Stromal cell of bone marrow (primary cell): Measurements from ENCODE around the gene KIF7.

ENCODE experiments used
- DNase-seq: peaks from one replicate; pipeline ENCODE4 v3.0.0-alpha.2; 2012; ENCODE audit warnings: low read depth

The KIF7 gene

GRCh38 chr15:89669309-89669865, 14.1 kb upstream of the KIF7 start:
- no peak for DNase-seq

DNA sequence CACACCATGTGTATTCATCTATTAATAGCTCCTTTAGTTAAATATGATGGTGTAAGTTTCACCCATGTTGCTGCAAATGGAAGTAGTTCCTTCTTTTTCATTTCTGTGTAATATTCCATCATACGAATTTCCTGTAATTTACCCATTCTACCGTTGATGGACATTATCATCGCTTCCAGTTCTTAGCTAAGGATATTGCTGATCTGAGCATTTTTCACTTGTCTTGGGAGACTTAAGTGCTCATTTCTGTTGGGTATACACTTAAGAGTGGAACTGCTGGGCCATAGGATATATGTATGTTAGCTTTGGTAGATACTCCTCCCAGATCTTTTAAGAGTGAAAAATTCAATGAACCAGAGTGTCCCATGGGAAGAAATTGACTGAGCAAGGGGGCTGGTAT, 12.9 kb upstream of the KIF7 start:
- DNase-seq, result no peak

DNA sequence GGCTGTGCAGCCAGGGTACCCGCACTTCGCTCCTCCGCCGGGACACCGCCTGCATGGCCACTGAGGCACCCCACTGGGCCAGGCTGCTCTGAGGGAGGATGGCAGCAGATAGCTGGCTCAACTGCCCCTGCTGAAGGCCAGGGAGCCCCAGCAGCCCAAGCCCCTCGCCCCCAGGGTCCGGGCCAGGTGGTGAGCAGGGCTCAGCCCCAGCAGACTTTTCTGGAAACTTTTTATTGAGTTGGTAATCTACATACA, 12.4 kb upstream of the KIF7 start:
- DNase-seq, result no peak

- DNase-seq, result no peak
Observed at GRCh38 chr15:89666858-89667705, 11.8 kb upstream of the KIF7 start.

DNA sequence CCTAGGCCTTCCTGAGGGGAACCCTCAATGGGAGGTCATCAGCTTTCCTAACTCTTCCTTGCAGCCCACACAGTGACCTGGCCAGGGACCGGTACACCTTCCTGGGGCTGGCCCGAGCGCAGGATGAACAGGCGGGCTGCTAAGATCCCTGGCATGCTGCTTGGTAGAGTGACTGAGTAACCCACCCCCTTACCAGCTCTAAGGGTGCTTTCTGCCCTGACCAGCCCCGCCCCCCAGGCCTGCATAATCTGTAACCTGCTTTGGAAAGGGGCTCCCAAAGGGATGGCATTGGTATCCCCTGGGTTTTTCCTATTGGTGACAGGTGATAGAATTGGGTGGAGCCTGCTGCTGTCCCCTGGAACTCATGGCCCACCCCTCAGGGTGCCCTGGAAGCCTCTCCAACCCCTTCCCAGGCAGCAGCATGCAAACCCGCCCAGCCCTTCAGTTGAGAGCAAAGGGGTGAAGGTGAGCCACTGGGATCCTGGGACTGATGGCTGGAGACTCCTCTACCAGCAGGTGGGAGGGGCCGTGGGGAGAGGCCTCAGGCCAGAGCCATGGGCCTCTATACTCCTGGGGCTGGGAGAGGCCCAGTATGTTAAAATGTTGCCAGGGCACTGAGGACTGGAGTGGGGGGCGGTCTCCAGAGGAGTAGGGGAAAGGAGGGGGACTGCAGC, 11.1 kb upstream of the KIF7 start:
- DNase-seq, result no peak

DNA sequence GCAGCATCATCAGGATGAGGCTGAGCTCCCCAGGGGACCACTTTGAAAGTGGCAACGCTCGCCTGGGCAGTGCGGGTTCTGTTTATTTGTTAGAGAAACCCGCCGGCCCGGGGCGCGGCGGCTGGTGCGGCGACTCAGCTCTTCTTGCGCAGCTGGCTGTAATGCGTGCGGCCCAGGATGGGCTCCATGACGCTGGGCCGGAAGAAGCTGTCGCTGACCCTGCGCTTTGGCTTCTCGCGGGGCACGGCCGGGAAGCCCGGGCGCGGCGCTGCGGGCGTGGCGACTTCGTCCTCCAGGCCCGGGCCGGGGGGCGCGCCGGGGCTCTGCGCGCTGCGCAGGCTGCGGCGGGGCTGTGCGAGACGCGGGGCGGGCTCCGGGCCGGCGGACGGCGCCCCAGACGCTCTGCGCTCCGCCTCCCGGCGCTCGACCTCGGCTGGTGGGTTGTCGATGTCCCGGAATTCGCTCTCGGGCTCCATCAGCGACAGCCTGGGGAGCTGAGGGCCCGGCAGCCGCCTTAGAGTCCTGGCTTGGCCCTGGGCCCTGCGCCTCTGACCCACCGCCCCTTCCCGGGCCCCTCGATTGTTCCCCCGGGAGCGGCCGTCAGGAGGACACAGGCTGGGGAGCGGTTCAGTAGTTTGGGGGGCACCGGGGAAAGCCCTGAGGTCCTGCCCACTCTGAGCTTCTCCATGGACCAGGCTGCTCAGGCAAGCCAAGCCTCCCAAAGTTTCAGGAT, 10.3 kb upstream of the KIF7 start:
- no peak for DNase-seq

DNA sequence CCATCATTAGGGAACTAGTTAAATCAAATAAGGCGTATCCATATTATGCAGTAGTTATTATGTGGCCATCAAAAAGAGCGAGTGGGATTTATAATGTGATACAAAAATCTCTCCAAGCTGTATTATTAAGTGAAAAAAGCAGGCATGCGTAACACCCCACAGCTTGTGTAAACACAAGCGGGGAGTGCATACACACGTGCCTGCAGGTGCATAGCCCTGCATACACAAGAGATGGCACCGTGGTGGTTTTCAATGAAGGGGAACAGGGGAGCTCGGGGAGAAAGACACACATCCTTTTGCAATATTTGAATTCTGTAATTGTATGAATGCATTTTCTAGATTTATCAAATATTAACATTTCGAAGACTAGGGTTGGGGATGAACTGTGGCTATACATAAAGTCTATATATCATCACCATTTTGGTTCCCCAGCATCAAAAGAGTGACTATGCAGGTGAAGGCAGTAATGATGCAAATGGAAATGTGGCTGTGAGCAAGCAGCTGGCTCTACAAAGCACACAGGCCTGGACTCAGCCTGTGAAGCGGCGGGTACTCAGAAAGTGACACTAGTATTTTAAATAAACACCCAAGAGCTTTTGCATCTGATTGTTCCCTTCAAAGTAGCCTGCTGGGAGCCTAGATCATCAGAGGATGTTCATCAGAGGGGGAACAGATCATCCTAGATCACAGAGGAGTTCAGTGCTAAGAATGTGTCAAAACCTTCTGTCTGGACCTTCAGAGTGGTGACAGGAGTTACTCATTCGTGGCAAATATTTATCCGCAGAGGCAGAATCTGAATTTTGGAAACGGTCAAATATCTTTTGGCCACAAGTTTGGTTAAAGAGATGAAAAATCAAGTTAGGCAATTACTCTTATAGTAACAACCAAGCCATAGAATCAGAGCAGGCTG, 9.4 kb upstream of the KIF7 start:
- no peak for DNase-seq

- peak; percentile 81 for DNase-seq
Observed at GRCh38 chr15:89662893-89663626, 7.8 kb upstream of the KIF7 start.

DNA sequence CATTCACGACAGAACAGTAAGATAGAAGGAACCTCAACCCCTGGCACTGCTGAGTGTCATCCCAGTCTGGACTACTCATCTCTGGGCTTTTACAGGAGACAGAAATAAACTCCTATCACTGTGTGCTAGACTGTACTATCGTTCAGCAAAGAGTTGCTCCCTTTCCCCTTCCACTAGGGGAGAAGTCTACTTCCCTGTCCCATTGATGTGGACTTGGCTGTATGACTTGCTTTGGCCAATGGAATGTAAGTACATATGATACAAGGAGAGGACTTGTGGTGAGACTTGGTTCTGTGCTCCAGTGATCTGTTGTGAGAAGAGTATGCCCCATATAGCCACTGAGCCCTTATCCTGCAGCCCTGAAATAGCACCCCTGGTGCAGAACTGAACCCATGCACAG, 5.3 kb upstream of the KIF7 start:
- DNase-seq, result no peak

DNA sequence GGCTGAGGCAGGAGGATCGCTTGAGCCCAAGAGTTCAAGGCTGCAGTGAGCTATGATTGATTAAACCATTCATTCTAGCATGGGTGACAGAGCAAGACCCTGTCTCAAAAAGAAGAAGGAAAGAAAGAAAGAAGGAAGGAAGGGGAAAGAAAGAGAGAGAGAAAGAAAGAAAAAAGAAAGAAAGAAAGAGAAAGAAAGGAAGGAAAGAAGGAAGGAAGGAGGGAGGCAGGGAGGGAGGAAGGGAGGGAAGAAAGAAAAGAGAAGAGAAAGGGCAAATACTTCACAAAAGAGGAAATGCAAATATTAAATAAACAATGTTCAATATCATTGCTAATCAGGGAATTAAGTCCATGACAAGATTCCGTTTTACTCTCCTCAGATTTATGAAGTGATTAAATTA, 4.0 kb upstream of the KIF7 start:
- no peak for DNase-seq

- DNase-seq, result no peak
Observed at GRCh38 chr15:89657686-89658200, 2.5 kb upstream of the KIF7 start.

DNA sequence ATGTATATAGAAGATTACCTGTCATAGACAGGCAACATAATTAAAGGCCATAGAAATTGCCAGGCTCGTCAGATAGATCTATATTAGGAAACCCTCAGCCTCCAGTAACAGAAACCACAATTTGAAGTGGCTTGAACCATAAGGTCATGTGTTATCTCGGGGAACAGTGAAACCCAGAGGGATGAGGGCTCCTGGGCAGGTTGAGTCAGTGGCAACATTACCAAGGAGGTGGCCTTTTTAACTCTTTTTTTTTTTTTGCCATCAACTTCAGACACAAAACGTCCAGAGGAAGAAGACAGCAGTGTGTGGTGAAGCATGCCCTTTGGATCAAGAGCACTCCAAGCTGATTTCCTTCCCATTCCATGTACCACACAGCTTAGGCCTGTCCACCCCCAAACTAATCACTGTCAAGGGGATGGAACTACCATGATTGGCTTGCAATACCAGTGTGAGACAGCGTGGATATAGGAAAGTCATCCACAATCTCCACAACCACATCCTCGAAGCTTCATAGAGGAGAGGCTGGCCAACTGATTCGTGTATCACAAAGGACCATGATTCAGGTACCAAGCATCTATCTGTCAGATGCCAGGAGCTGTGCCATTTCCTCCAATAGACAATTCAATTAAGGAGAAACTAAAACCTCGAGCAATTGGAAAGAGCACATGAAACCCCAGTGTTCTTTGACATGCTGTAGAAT, 999 bp upstream of the KIF7 start:
- DNase-seq, result no peak

DNA sequence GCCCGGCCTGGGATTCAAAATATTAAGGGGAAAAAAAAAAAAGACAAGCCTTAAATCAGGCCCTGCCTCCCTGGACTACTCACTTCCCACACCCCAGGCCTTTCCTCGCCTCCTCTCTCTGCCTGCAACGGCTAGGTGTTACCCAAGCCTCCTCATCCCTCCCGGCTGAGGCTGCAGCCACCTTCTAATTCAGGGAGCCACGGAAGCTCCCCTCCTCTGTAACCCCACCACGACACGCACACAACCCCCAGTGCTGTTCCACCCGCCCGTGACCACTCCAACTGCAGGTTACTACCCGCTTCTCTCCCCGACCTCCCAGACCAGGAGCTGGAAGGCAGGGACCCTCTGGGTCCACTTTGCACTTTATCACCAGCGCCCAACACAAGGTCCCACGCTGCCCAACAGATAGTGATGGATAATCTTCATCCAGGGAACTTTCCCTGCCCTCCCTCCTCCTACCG, 936 bp downstream of the KIF7 start:
- peak; percentile 39 for DNase-seq

GRCh38 chr15:89653578-89653977, 1.7 kb downstream of the KIF7 start:
- no peak for DNase-seq

GRCh38 chr15:89652666-89653065, 2.6 kb downstream of the KIF7 start:
- DNase-seq, result no peak

DNA sequence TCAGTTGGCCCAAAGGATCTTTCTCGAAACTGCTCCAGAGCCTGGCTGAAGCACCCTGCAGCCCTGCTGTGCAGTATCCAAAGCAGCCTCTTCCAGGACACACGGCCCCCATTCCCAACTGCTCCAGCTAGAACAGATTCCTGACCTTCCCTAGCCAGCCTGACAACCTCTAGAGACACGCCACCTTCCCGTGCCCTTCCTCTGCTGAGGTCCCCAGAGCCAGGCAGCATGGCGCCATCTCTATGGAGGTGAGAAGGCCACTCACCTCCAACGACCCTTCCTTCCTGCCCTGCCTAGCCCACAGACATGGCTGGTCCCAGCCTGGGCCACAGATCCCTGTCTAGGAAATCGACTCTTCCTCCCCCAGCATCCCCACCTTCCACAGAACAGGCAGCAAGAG, 3.1 kb downstream of the KIF7 start:
- DNase-seq, result no peak

GRCh38 chr15:89649716-89650115, 5.6 kb downstream of the KIF7 start:
- DNase-seq, result no peak

GRCh38 chr15:89649013-89649625, 6.1 kb downstream of the KIF7 start:
- no peak for DNase-seq

DNA sequence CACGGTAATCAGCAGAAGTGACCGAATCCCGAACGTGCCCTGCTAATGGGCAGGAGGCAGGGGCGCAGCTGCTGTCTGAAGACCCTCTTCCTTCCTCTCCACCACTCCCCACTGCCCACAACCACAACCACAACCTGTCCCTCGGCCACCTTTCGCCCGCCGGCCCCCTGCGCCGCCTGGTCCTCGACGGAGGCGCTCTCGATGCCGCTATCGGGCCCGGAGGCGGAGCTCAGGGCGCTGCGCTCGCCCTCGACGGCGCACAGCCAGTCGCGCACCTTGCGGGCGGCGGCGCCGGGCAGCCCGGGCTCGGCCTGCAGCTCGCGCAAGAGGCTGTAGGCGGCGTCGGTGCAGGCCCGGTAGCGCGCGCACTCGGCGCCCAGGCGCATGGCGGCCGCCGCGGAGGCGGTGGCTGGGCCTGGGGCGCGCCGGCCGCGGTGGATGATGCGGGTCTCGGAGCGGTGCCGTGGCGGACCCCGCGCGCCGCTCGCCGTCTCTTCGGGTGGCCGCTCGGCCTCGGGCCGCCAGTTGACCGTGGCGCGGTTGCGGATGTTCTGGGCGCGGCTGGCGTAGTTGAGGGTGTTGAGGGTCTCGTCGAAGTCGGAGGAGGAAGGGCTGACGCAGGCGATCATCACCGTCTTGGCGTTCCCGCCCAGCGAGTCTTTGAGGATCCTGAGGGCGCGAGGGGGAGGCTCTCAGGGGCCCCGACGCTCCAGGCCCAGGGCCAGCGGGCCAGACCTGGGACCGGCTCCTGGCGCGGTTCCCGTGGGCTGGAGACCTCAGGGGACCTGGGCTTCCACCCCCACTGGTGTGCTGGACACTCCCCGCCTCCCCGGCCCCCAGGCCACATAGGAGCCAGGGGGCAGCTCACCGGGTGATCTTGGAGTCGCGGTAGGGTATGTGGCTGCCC, 6.9 kb downstream of the KIF7 start:
- DNase-seq, result no peak
